IMR-90 (cell line): ENCODE data around the gene SUGCT. TPM values are rescaled to one million over a fixed set of nuclear protein-coding genes. Genes with fewer than 3 reads are reported as not detected.

Experiments
- ATAC-seq: fragments of 200-7000 bp; cut with Tn5 transposase; 2 replicates; pipeline ENCODE4 v1.9.1; 2020; ENCODE audit warnings: low read depth, mild to moderate bottlenecking, moderate library complexity
- BruUV-seq: library from RNA; stranded (reverse); fragments of 400-500 nt; replicated peaks from 2 replicates; lab custom pipeline; 2021; lab: Mats Ljungman, UMichigan
- CTCF ChIA-PET: fragments of 300-600 bp; formaldehyde crosslinking; extraction: SDS; loops from one replicate; lab custom pipeline; 2021; ENCODE audit warnings: antibody characterized with exemption; lab: Yijun Ruan, JAX
- POLR2A ChIA-PET: fragments of 300-600 bp; sonication (Branson Sonifier 250); formaldehyde crosslinking; loops from one replicate; lab custom pipeline; 2022; ENCODE audit warnings: antibody characterized with exemption; ENCODE audit not compliant: unreplicated experiment; lab: Charles Lee
- DNase-seq: peaks from one replicate; pipeline ENCODE4 v3.0.0; 2013
- H2AFZ ChIP-seq: replicated peaks from 2 replicates; pipeline ENCODE3; 2013; ENCODE audit warnings: low read length, mild to moderate bottlenecking; ENCODE audit not compliant: poor library complexity
- H2AK5ac ChIP-seq: 2 replicates; pipeline ENCODE4 v1.6.1; 2013; ENCODE audit warnings: low read depth, low read length, inconsistent platforms
- H2AK9ac ChIP-seq: replicated peaks from 2 replicates; pipeline ENCODE3; 2013; ENCODE audit warnings: mild to moderate bottlenecking, low read depth, low read length, moderate library complexity; ENCODE audit not compliant: poor library complexity
- H2BK120ac ChIP-seq: 2 replicates; pipeline ENCODE4 v1.6.1; 2013; ENCODE audit warnings: low read depth, low read length, inconsistent platforms
- H2BK15ac ChIP-seq: 3 replicates; pipeline ENCODE4 v1.6.1; 2013; ENCODE audit warnings: low read depth, low read length, inconsistent platforms
- H2BK20ac ChIP-seq: 2 replicates; pipeline ENCODE4 v1.6.1; 2013; ENCODE audit warnings: low read depth, mild to moderate bottlenecking, inconsistent platforms, low read length, moderate library complexity
- H2BK5ac ChIP-seq: 2 replicates; pipeline ENCODE4 v1.6.1; 2013; ENCODE audit warnings: mild to moderate bottlenecking, low read depth, low read length, inconsistent platforms; ENCODE audit not compliant: poor library complexity, severe bottlenecking
- H3K14ac ChIP-seq: replicated peaks from 2 replicates; pipeline ENCODE4 v1.6.1; 2013; ENCODE audit warnings: low read depth, low read length, inconsistent platforms
- H3K18ac ChIP-seq: 2 replicates; pipeline ENCODE4 v1.6.1; 2013; ENCODE audit warnings: low read depth, low read length, control low read depth
- H3K23ac ChIP-seq: 2 replicates; pipeline ENCODE4 v1.6.1; 2013; ENCODE audit warnings: low read depth, low read length, inconsistent platforms
- H3K27ac ChIP-seq: 2 replicates; pipeline ENCODE4 v1.5.1; 2013; ENCODE audit warnings: mild to moderate bottlenecking, control low read depth, low read length; ENCODE audit not compliant: insufficient read depth
- H3K27me3 ChIP-seq: 2 replicates; pipeline ENCODE4 v1.6.1; 2013; ENCODE audit warnings: low read length; ENCODE audit not compliant: control insufficient read depth, insufficient read depth
- H3K36me3 ChIP-seq: 2 replicates; pipeline ENCODE4 v1.6.1; 2013; ENCODE audit warnings: low read length, mixed read lengths; ENCODE audit not compliant: control insufficient read depth, insufficient read depth
- H3K4ac ChIP-seq: 2 replicates; pipeline ENCODE4 v1.6.1; 2013; ENCODE audit warnings: low read depth, low read length, inconsistent platforms
- H3K4me1 ChIP-seq: 2 replicates; pipeline ENCODE4 v1.6.1; 2013; ENCODE audit warnings: low read length, mixed read lengths; ENCODE audit not compliant: control insufficient read depth, insufficient read depth
- H3K4me2 ChIP-seq: 2 replicates; pipeline ENCODE4 v1.6.1; 2013; ENCODE audit warnings: low read depth, mild to moderate bottlenecking, control low read depth, low read length, moderate library complexity
- H3K4me3 ChIP-seq: 2 replicates; pipeline ENCODE4 v1.5.1; 2013; ENCODE audit warnings: low read depth, mild to moderate bottlenecking, control low read depth, low read length, moderate library complexity; ENCODE audit not compliant: insufficient read depth
- H3K56ac ChIP-seq: 2 replicates; pipeline ENCODE4 v1.6.1; 2013; ENCODE audit warnings: low read length, inconsistent platforms; ENCODE audit not compliant: insufficient read depth; ENCODE audit errors: extremely low read depth
- H3K79me1 ChIP-seq, 2 experiments: 2 replicates each; pipeline ENCODE4 v1.6.1; 2013; ENCODE audit warnings: low read length in 2 of 2, inconsistent platforms in 1 of 2, low read depth in 1 of 2
- H3K9ac ChIP-seq: 2 replicates; pipeline ENCODE4 v1.6.1; 2013; ENCODE audit warnings: low read depth, low read length, control low read depth
- H3K9me1 ChIP-seq: 2 replicates; pipeline ENCODE4 v1.6.1; 2013; ENCODE audit warnings: low read length, inconsistent platforms; ENCODE audit not compliant: insufficient read depth
- H3K9me3 ChIP-seq: 2 replicates; pipeline ENCODE4 v1.6.1; 2013; ENCODE audit warnings: low read length; ENCODE audit not compliant: control insufficient read depth, insufficient read depth
- H4K20me1 ChIP-seq: 2 replicates; pipeline ENCODE4 v1.6.1; 2013; ENCODE audit warnings: low read length, inconsistent platforms; ENCODE audit not compliant: insufficient read depth
- H4K5ac ChIP-seq: 2 replicates; pipeline ENCODE4 v1.6.1; 2013; ENCODE audit warnings: mild to moderate bottlenecking, low read depth, low read length, control low read depth
- H4K8ac ChIP-seq, 2 experiments: 2 replicates each; pipeline ENCODE4 v1.6.1; 2013; ENCODE audit warnings: low read depth in 2 of 2, low read length in 2 of 2, control low read depth in 1 of 2, inconsistent platforms in 1 of 2
- H4K91ac ChIP-seq: 2 replicates; pipeline ENCODE4 v1.6.1; 2013; ENCODE audit warnings: low read depth, low read length, inconsistent platforms; ENCODE audit not compliant: insufficient read depth
- BHLHE40 ChIP-seq: fragments of 150-350 bp; IDR thresholded peaks from 2 replicates; pipeline ENCODE4 v1.6.1; 2016; ENCODE audit warnings: mild to moderate bottlenecking, low read depth, low read length
- CEBPB ChIP-seq: IDR thresholded peaks from 2 replicates; pipeline ENCODE4 v1.6.1; 2012; ENCODE audit warnings: low read depth, low read length, improper control_type of control experiment
- CHD1 ChIP-seq: IDR thresholded peaks from 2 replicates; pipeline ENCODE4 v1.6.1; 2012; ENCODE audit warnings: low read depth, low read length, improper control_type of control experiment
- FOS ChIP-seq: fragments of 150-350 bp; IDR thresholded peaks from 2 replicates; pipeline ENCODE4 v1.6.1; 2016; ENCODE audit warnings: low read depth, low read length
- MAFK ChIP-seq: IDR thresholded peaks from 2 replicates; pipeline ENCODE4 v1.6.1; 2012; ENCODE audit warnings: low read depth, low read length, improper control_type of control experiment
- MAZ ChIP-seq: IDR thresholded peaks from 2 replicates; pipeline ENCODE4 v1.6.1; 2012; ENCODE audit warnings: low read depth, mild to moderate bottlenecking, low read length, improper control_type of control experiment, moderate library complexity, borderline replicate concordance
- MXI1 ChIP-seq: IDR thresholded peaks from 2 replicates; pipeline ENCODE4 v1.6.1; 2012; ENCODE audit warnings: low read depth, mild to moderate bottlenecking, low read length, moderate library complexity, borderline replicate concordance
- NFE2L2 ChIP-seq: fragments of 150-350 bp; IDR thresholded peaks from 2 replicates; pipeline ENCODE4 v1.6.1; 2016; ENCODE audit warnings: low read depth, mild to moderate bottlenecking, low read length
- POLR2A ChIP-seq: IDR thresholded peaks from 2 replicates; pipeline ENCODE4 v1.6.1; 2012; ENCODE audit warnings: mild to moderate bottlenecking, low read depth, low read length
- RAD21 ChIP-seq: IDR thresholded peaks from 2 replicates; pipeline ENCODE4 v1.6.1; 2012; ENCODE audit warnings: low read length, improper control_type of control experiment
- RCOR1 ChIP-seq: IDR thresholded peaks from 2 replicates; pipeline ENCODE4 v1.6.1; 2012; ENCODE audit warnings: mild to moderate bottlenecking, low read length, improper control_type of control experiment; ENCODE audit not compliant: insufficient replicate concordance
- RFX5 ChIP-seq: IDR thresholded peaks from 2 replicates; pipeline ENCODE4 v1.8.0; 2012; ENCODE audit warnings: low read depth, mild to moderate bottlenecking, low read length, moderate library complexity
- SMC3 ChIP-seq: fragments of 150-350 bp; IDR thresholded peaks from 2 replicates; pipeline ENCODE4 v1.6.1; 2016; ENCODE audit warnings: low read depth, mild to moderate bottlenecking, antibody characterized with exemption, low read length, moderate library complexity
- WGBS, 2 experiments: methylation state at CpG; one replicate each; pipeline versions ENCODE4 v1.1.5 to v1.1.7; 2013; ENCODE audit warnings: missing lambda C conversion rate in 2 of 2; ENCODE audit not compliant: insufficient read length in 1 of 2; ENCODE audit errors: extremely low coverage in 2 of 2; 5-methylcytosine and 5-hydroxymethylcytosine counted together
- dilution Hi-C: fragments of 300-500 bp; cut with HindIII; formaldehyde crosslinking; loops from one replicate; pipeline ENCODE4 v1.14.3; 2018; ENCODE audit warnings: low sequenced_read_pairs; ENCODE audit not compliant: unreplicated experiment
- in situ Hi-C: fragments of 300-500 bp; cut with MboI; formaldehyde crosslinking; loops from 3 replicates; pipeline ENCODE4 v1.14.3; 2019; ENCODE audit warnings: low sequenced_read_pairs, inconsistent platforms, mixed read lengths
- intact Hi-C: fragments of 100-400 bp; cut with micrococcal nuclease; formaldehyde crosslinking; loops from 2 replicates; pipeline ENCODE4 v1.10.0; 2022
- polyA plus RNA-seq, 3 experiments: library from polyadenylated mRNA; depleted of rRNA; stranded (reverse); fragments of >200 nt; gene quantifications; 2 replicates each; pipeline ENCODE4 v1.2.3, GENCODE V29; 2012; ENCODE audit warnings: low replicate concordance in 1 of 3
- total RNA-seq: library from RNA; depleted of rRNA; stranded (reverse); fragments of >200 nt; gene quantifications from 2 replicates; pipeline ENCODE4 v1.2.3, GENCODE V29; 2012
- TF ChIP-seq, protein P1 (sequence below): fragments of 150-350 bp; IDR thresholded peaks from 2 replicates; pipeline ENCODE4 v1.6.1; 2016; ENCODE audit warnings: low read depth, mild to moderate bottlenecking, low read length, moderate library complexity, borderline replicate concordance
- TF ChIP-seq, protein P2 (sequence below): conservative IDR thresholded peaks from 2 replicates; pipeline ENCODE4 v1.5.1; 2012; ENCODE audit warnings: mild to moderate bottlenecking, low read depth, low read length, improper control_type of control experiment
- TF ChIP-seq, protein P3 (sequence below): fragments of 150-350 bp; IDR thresholded peaks from 2 replicates; pipeline ENCODE4 v1.6.1; 2017; ENCODE audit warnings: mild to moderate bottlenecking, antibody characterized with exemption, low read length, low read depth

Gene SUGCT
- total and polyA plus RNA-seq, 2 of the 4 experiments (the other 2 are of a cell fraction): 5.9 to 8.3 TPM

DNA sequence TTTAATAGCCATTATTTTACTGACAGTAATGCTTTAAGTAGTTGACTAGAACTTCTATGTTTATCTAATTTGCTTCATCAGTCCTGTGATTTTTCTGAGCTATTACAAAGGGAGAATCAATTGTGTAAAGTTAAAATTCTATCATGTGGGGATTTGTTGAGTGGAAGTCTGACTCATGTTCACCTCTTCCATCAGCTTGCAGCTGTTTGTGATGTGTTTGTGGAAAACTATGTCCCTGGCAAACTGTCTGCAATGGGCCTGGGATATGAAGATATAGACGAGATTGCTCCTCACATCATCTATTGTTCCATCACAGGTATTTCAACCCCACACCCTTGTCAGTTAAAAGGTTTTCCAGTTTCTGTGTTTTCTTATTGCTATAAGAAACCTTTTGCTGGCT lies 59.9 kb downstream of the SUGCT start:
- dilution Hi-C loops: no loop called here
- H3K14ac ChIP-seq: no peak overlapping the region

More for the DNA sequence above, 59.9 kb downstream of the SUGCT start:
- no peak overlapping the region for H2AFZ ChIP-seq
- no peak overlapping the region for H3K4me2 ChIP-seq
- DNase-seq: peak; percentile 88
- no peak overlapping the region for H3K27ac ChIP-seq
- no peak overlapping the region for H3K56ac ChIP-seq
- WGBS, 2 experiments: no CpG with 5 or more reads among the region's 1 CpG
- no peak overlapping the region for H4K91ac ChIP-seq
- H3K23ac ChIP-seq: no peak overlapping the region
- H2AK5ac ChIP-seq: no peak overlapping the region
- no peak overlapping the region for H4K5ac ChIP-seq
- POLR2A ChIA-PET: no interaction called here
- H3K9ac ChIP-seq: no peak overlapping the region
- no peak overlapping the region for H2BK20ac ChIP-seq
- H3K4me3 ChIP-seq: no peak overlapping the region
- H2AK9ac ChIP-seq: no peak overlapping the region
- CTCF ChIA-PET: interaction anchor here (0.6 kb wide), 1 partner anchor 15 kb away, joined by 6 read pairs; no protein-coding TSS in a partner anchor
- H2BK15ac ChIP-seq: no peak overlapping the region
- H3K79me1 ChIP-seq: no peaks in the 10 kb centered on the region
- no peaks in the 10 kb centered on the region for H3K36me3 ChIP-seq
- H3K18ac ChIP-seq: no peak overlapping the region
- TF ChIP-seq CHD1: no peak
- TF ChIP-seq CEBPB: peak; percentile 25; the same call in 1 of the 2 replicates
- TF ChIP-seq, protein P1, sequence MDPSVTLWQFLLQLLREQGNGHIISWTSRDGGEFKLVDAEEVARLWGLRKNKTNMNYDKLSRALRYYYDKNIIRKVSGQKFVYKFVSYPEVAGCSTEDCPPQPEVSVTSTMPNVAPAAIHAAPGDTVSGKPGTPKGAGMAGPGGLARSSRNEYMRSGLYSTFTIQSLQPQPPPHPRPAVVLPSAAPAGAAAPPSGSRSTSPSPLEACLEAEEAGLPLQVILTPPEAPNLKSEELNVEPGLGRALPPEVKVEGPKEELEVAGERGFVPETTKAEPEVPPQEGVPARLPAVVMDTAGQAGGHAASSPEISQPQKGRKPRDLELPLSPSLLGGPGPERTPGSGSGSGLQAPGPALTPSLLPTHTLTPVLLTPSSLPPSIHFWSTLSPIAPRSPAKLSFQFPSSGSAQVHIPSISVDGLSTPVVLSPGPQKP: no peak
- TF ChIP-seq BHLHE40: no peak
- no peak for TF ChIP-seq SMC3
- TF ChIP-seq RFX5: no peak
- no peak for TF ChIP-seq RCOR1
- no peak for TF ChIP-seq MAZ
- no peak for TF ChIP-seq POLR2A
- TF ChIP-seq, protein P2, sequence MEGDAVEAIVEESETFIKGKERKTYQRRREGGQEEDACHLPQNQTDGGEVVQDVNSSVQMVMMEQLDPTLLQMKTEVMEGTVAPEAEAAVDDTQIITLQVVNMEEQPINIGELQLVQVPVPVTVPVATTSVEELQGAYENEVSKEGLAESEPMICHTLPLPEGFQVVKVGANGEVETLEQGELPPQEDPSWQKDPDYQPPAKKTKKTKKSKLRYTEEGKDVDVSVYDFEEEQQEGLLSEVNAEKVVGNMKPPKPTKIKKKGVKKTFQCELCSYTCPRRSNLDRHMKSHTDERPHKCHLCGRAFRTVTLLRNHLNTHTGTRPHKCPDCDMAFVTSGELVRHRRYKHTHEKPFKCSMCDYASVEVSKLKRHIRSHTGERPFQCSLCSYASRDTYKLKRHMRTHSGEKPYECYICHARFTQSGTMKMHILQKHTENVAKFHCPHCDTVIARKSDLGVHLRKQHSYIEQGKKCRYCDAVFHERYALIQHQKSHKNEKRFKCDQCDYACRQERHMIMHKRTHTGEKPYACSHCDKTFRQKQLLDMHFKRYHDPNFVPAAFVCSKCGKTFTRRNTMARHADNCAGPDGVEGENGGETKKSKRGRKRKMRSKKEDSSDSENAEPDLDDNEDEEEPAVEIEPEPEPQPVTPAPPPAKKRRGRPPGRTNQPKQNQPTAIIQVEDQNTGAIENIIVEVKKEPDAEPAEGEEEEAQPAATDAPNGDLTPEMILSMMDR: no peak
- no peak for TF ChIP-seq MXI1
- peak; percentile 40; the same call in 1 of the 2 replicates for TF ChIP-seq FOS
- no peak for TF ChIP-seq MAFK
- TF ChIP-seq, protein P3, sequence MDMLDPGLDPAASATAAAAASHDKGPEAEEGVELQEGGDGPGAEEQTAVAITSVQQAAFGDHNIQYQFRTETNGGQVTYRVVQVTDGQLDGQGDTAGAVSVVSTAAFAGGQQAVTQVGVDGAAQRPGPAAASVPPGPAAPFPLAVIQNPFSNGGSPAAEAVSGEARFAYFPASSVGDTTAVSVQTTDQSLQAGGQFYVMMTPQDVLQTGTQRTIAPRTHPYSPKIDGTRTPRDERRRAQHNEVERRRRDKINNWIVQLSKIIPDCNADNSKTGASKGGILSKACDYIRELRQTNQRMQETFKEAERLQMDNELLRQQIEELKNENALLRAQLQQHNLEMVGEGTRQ: no peak
- TF ChIP-seq NFE2L2: no peak
- no peak for TF ChIP-seq RAD21
- no peak overlapping the region for H4K8ac ChIP-seq
- peak; percentile 61 for ATAC-seq
- peaks cover 3% of the 10 kb centered on the region for H3K9me1 ChIP-seq
- H3K9me3 ChIP-seq: no peaks in the 10 kb centered on the region
- H3K4ac ChIP-seq: no peak overlapping the region
- H3K4me1 ChIP-seq: peaks cover 5% of the 10 kb centered on the region
- intact Hi-C loops: no loop called here
- H2BK5ac ChIP-seq: peak overlapping the region; percentile 22
- H3K27me3 ChIP-seq: no peaks in the 10 kb centered on the region
- no peaks in the 10 kb centered on the region for H4K20me1 ChIP-seq
- no TSS peak for BruUV-seq
- no peak overlapping the region for H2BK120ac ChIP-seq
- in situ Hi-C loops: no loop called here
